HepG2 (cell line): ENCODE data around the gene BAG5.

Source experiments
- ARNTL ChIP-seq: sonication (generic); formaldehyde crosslinking; IDR thresholded peaks from 2 replicates; pipeline ENCODE4 v1.4.0; 2020; ENCODE audit warnings: mild to moderate bottlenecking, missing genetic modification reagents
- DMAP1 ChIP-seq: IDR thresholded peaks from 2 replicates; pipeline ENCODE4 v1.6.1; 2016
- KLF13 ChIP-seq: sonication (generic); formaldehyde crosslinking; IDR thresholded peaks from 2 replicates; pipeline ENCODE4 v1.4.0; 2020; ENCODE audit warnings: mild to moderate bottlenecking, missing genetic modification reagents
- POLR2A ChIP-seq, 2 experiments: IDR thresholded peaks; 2 replicates each; pipeline ENCODE4 v1.6.1; 2011; ENCODE audit warnings: low read depth in 2 of 2, low read length in 2 of 2, mild to moderate bottlenecking in 1 of 2, moderate library complexity in 1 of 2; ENCODE audit not compliant: insufficient read depth in 1 of 2
- RNF2 ChIP-seq: fragments of 450-650 bp; conservative IDR thresholded peaks from 2 replicates; pipeline ENCODE4 v1.6.1; 2016; ENCODE audit warnings: low read depth
- SP4 ChIP-seq: sonication (generic); formaldehyde crosslinking; IDR thresholded peaks from 2 replicates; pipeline ENCODE4 v1.8.1; 2023; ENCODE audit warnings: mild to moderate bottlenecking, missing genetic modification reagents
- SRF ChIP-seq: IDR thresholded peaks from 2 replicates; pipeline ENCODE4 v1.6.1; 2011; ENCODE audit warnings: mild to moderate bottlenecking, low read depth, low read length, moderate library complexity
- SUZ12 ChIP-seq: fragments of 150-350 bp; IDR thresholded peaks from 2 replicates; pipeline ENCODE4 v1.6.1; 2014; ENCODE audit warnings: low read depth, low read length
- TCF12 ChIP-seq, 2 experiments: fragments of 450-650 bp in 1 of 2; sonication (generic) in 1 of 2; formaldehyde crosslinking in 1 of 2; IDR thresholded peaks; 2 replicates each; pipeline versions ENCODE4 v1.6.1 to v1.8.0; 2017 to 2022; ENCODE audit warnings: antibody characterized with exemption in 1 of 2, mild to moderate bottlenecking in 1 of 2, missing genetic modification reagents in 1 of 2, moderate library complexity in 1 of 2
- U2AF1 ChIP-seq: fragments of 200-400 bp; formaldehyde crosslinking; optimal IDR thresholded peaks from 2 replicates; pipeline ENCODE3; 2017; ENCODE audit warnings: mild to moderate bottlenecking, low read depth, low read length
- ZNF20 ChIP-seq: sonication (generic); formaldehyde crosslinking; IDR thresholded peaks from 2 replicates; pipeline ENCODE4 v1.4.0; 2020; ENCODE audit warnings: mild to moderate bottlenecking, moderate library complexity, missing genetic modification reagents
- ZSCAN30 ChIP-seq: sonication (generic); formaldehyde crosslinking; IDR thresholded peaks from 2 replicates; pipeline ENCODE4 v1.5.0; 2020; ENCODE audit warnings: mild to moderate bottlenecking, missing genetic modification reagents

DNA sequence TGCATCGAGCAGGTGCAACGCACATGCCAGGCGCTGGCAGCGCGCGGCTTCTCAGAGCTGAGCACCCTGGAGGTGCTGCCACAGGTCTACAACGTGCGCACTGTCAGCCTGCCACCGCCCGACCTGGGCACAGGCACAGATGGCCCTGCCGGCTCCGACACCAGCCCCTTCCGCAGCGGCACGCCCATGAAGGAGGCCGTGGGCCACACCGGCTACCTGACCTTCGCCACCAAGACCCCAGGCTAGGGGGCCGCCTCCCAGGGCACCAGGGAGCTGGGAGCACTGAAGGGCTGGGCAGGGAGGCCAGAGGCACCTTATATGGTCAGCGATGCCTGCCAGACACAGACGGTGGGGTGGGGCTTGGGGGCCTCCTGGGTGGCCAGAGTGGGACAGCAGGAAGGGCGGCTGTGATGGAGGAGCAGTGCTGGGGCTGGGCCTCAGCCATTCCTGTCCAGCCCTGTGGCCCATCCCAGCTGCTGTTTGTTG, 27.8 kb downstream of the BAG5 start:
- no peak for TF ChIP-seq SP4 (CRISPR knock-in tag)
- TF ChIP-seq ZNF20 (CRISPR knock-in tag) = no peak
- no peak for TF ChIP-seq ARNTL
- no peak for TF ChIP-seq ZSCAN30
- no peak for TF ChIP-seq U2AF1
- no peak for TF ChIP-seq SRF
- no peak for TF ChIP-seq POLR2A (IDR thresholded peaks at IDR 0.05; ENCODE audit: insufficient read depth in 1 of 2, low read depth in 2 of 2, low read length in 2 of 2)
- no peak for TF ChIP-seq SUZ12
- no peak for TF ChIP-seq RNF2
- TF ChIP-seq TCF12 (IDR thresholded peaks at IDR 0.05) = no peak
- TF ChIP-seq TCF12 (CRISPR knock-in tag; IDR thresholded peaks at IDR 0.05) = no peak
- no peak for TF ChIP-seq KLF13 (CRISPR knock-in tag)
- TF ChIP-seq DMAP1 (CRISPR knock-in tag) = no peak
